ENCODE results near the gene PARP8. TPM values are rescaled to one million over a fixed set of nuclear protein-coding genes. Genes with fewer than 3 reads are reported as not detected.

PARP8 gene
- total and polyA plus RNA-seq, 2 of the 4 experiments (the other 2 are of a cell fraction), result 6.9 to 8.2 TPM

GRCh38 chr5:50856401-50857119 lies 190.1 kb downstream of the PARP8 start:
- WGBS, 2 experiments (ENCODE audit: extremely low coverage in 2 of 2, insufficient read length in 1 of 2), result no CpG with 5 or more reads among the region's 3 CpGs
- no peak overlapping the region for H3K4me2 ChIP-seq (ENCODE audit: low read depth, low read length)

More at GRCh38 chr5:50856401-50857119, 190.1 kb downstream of the PARP8 start:
- H2BK120ac ChIP-seq (ENCODE audit: low read depth, low read length), result no peak overlapping the region
- dilution Hi-C loops (cut with HindIII; ENCODE audit: low sequenced_read_pairs, unreplicated experiment), result no loop called here
- ATAC-seq (ENCODE audit: low read depth) (no peak), DNase-seq (no peak)
- no peak overlapping the region for H2BK20ac ChIP-seq (ENCODE audit: low read depth, low read length)
- in situ Hi-C loops (cut with MboI; ENCODE audit: low sequenced_read_pairs), result no loop called here
- H3K9me3 ChIP-seq (ENCODE audit: control insufficient read depth, insufficient read depth, low read length), result no peaks in the 10 kb centered on the region
- H3K14ac ChIP-seq (replicated peaks; ENCODE audit: low read depth, low read length), result no peak overlapping the region
- no peak for TF ChIP-seq CTCF (conservative IDR thresholded peaks at IDR 0.05; ENCODE audit: low read depth, low read length)
- no peak for TF ChIP-seq USF2 (IDR thresholded peaks at IDR 0.05; ENCODE audit: low read depth, low read length)
- TF ChIP-seq ELK1 (IDR thresholded peaks at IDR 0.05; ENCODE audit: borderline replicate concordance, low read depth, low read length), result no peak
- TF ChIP-seq MXI1 (IDR thresholded peaks at IDR 0.05; ENCODE audit: borderline replicate concordance, low read depth, low read length), result no peak
- no peak for TF ChIP-seq RAD21 (IDR thresholded peaks at IDR 0.05; ENCODE audit: low read length)
- TF ChIP-seq RCOR1 (IDR thresholded peaks at IDR 0.05; ENCODE audit: insufficient replicate concordance, low read length), result no peak
- no peak for TF ChIP-seq NFE2L2 (IDR thresholded peaks at IDR 0.05; ENCODE audit: low read depth, low read length)
- no peak for TF ChIP-seq BHLHE40 (IDR thresholded peaks at IDR 0.05; ENCODE audit: low read depth, low read length)
- no peak for TF ChIP-seq CEBPB (IDR thresholded peaks at IDR 0.05; ENCODE audit: low read depth, low read length)
- TF ChIP-seq RFX5 (IDR thresholded peaks at IDR 0.05; ENCODE audit: low read depth, low read length), result no peak
- TF ChIP-seq MAZ (IDR thresholded peaks at IDR 0.05; ENCODE audit: borderline replicate concordance, low read depth, low read length), result no peak
- TF ChIP-seq SMC3 (IDR thresholded peaks at IDR 0.05; ENCODE audit: low read depth, low read length), result no peak
- TF ChIP-seq FOS (IDR thresholded peaks at IDR 0.05; ENCODE audit: low read depth, low read length), result no peak
- TF ChIP-seq MAFK (IDR thresholded peaks at IDR 0.05; ENCODE audit: low read depth, low read length), result no peak
- no peak for TF ChIP-seq CHD1 (IDR thresholded peaks at IDR 0.05; ENCODE audit: low read depth, low read length)
- no peak overlapping the region for H3K4me3 ChIP-seq (ENCODE audit: insufficient read depth, low read depth, low read length)
- no peak overlapping the region for H4K5ac ChIP-seq (ENCODE audit: low read depth, low read length)
- ChIA-PET CTCF (no interaction called here), POLR2A (ENCODE audit: unreplicated experiment) (interaction anchor here (0.6 kb wide), 1 partner anchor 105 kb away, joined by 3 read pairs; no protein-coding TSS in a partner anchor)
- H3K27me3 ChIP-seq (ENCODE audit: control insufficient read depth, insufficient read depth, low read length), result no peaks in the 10 kb centered on the region
- H3K9ac ChIP-seq (ENCODE audit: low read depth, low read length), result no peak overlapping the region
- no peak overlapping the region for H3K4ac ChIP-seq (ENCODE audit: low read depth, low read length)
- H2AK9ac ChIP-seq (replicated peaks; ENCODE audit: low read depth, low read length, poor library complexity), result no peak overlapping the region
- H2BK15ac ChIP-seq (ENCODE audit: low read depth, low read length), result no peak overlapping the region
- H2AK5ac ChIP-seq (ENCODE audit: low read depth, low read length), result no peak overlapping the region
- H3K56ac ChIP-seq (ENCODE audit: extremely low read depth, insufficient read depth, low read length), result no peak overlapping the region
- no peaks in the 10 kb centered on the region for H4K20me1 ChIP-seq (ENCODE audit: insufficient read depth, low read length)
- no peaks in the 10 kb centered on the region for H3K79me1 ChIP-seq (ENCODE audit: low read depth in 1 of 2, low read length in 2 of 2)
- H3K18ac ChIP-seq (ENCODE audit: low read depth, low read length), result no peak overlapping the region
- no peak overlapping the region for H3K23ac ChIP-seq (ENCODE audit: low read depth, low read length)
- no peak overlapping the region for H3K27ac ChIP-seq (ENCODE audit: insufficient read depth, low read length)
- BruUV-seq (replicated peaks), result no TSS peak
- H4K8ac ChIP-seq (ENCODE audit: low read depth in 2 of 2, low read length in 2 of 2), result no peak overlapping the region
- no peak overlapping the region for H2BK5ac ChIP-seq (ENCODE audit: low read depth, low read length, poor library complexity, severe bottlenecking)
- intact Hi-C loops (cut with micrococcal nuclease), result no loop called here
- no peaks in the 10 kb centered on the region for H3K36me3 ChIP-seq (ENCODE audit: control insufficient read depth, insufficient read depth, low read length)
- no peak overlapping the region for H4K91ac ChIP-seq (ENCODE audit: insufficient read depth, low read depth, low read length)
- H3K9me1 ChIP-seq (ENCODE audit: insufficient read depth, low read length), result no peaks in the 10 kb centered on the region
- no peak overlapping the region for H2AFZ ChIP-seq (replicated peaks; ENCODE audit: low read length, poor library complexity)
- no peaks in the 10 kb centered on the region for H3K4me1 ChIP-seq (ENCODE audit: control insufficient read depth, insufficient read depth, low read length)

Data from IMR-90 (cell line).